GM12878 (cell line): Measurements from ENCODE around the gene AKTIP. TPM values are rescaled to one million over a fixed set of nuclear protein-coding genes. Genes with fewer than 3 reads are reported as not detected.

Experiments
- ATAC-seq: fragments of 200-7000 bp; cut with Tn5 transposase; 3 replicates; pipeline ENCODE4 v1.9.1; 2020; ENCODE audit warnings: mild to moderate bottlenecking, moderate library complexity
- BruUV-seq: library from RNA; stranded (reverse); fragments of 400-500 nt; replicated peaks from 2 replicates; lab custom pipeline; 2021; lab: Mats Ljungman, UMichigan
- CTCF ChIA-PET: fragments of 300-600 bp; sonication (Branson Sonifier 250); formaldehyde crosslinking; extraction: SDS; loops from one replicate; lab custom pipeline; 2021; ENCODE audit warnings: inconsistent platforms; lab: Yijun Ruan, JAX
- POLR2A ChIA-PET: fragments of 350-600 bp; formaldehyde crosslinking; extraction: SDS; loops from one replicate; lab custom pipeline; 2021; ENCODE audit warnings: inconsistent platforms; lab: Charles Lee
- RAD21 ChIA-PET: fragments of 300-600 bp; sonication (Branson Sonifier 250); formaldehyde crosslinking; loops from one replicate; lab custom pipeline; 2023; ENCODE audit warnings: antibody characterized with exemption; ENCODE audit not compliant: unreplicated experiment; lab: Charles Lee
- SMC1A ChIA-PET: fragments of 300-600 bp; sonication (Branson Sonifier 250); formaldehyde crosslinking; loops from one replicate; lab custom pipeline; 2023; ENCODE audit not compliant: unreplicated experiment, uncharacterized antibody; lab: Charles Lee
- DNase-seq: peaks from one replicate; pipeline ENCODE4 v3.0.0-alpha.2; 2011; ENCODE audit warnings: low read depth, low spot score
- FAIRE-seq: peaks from 3 replicates; lab custom pipeline; 2011; peaks lifted over from hg19 to GRCh38; lab: Jason Lieb, UNC
- H2AFZ ChIP-seq: 2 replicates; pipeline ENCODE4 v1.6.0; 2011; ENCODE audit warnings: low read depth, low read length, control low read depth; ENCODE audit not compliant: control insufficient read depth
- H3K27ac ChIP-seq: 2 replicates; pipeline ENCODE4 v1.5.1; 2011; ENCODE audit warnings: control low read depth; ENCODE audit not compliant: control insufficient read depth, insufficient read depth
- H3K27me3 ChIP-seq, 2 experiments: replicated peaks in 1 of 2; 2 replicates each; pipeline versions ENCODE4 v1.6.0 to v1.6.1; 2011; ENCODE audit warnings: low read length in 1 of 2; ENCODE audit not compliant: control insufficient read depth in 2 of 2, insufficient read depth in 2 of 2
- H3K36me3 ChIP-seq, 2 experiments: 2 replicates each; pipeline ENCODE4 v1.5.1; 2011; ENCODE audit warnings: low read length in 1 of 2; ENCODE audit not compliant: control insufficient read depth in 2 of 2, insufficient read depth in 2 of 2
- H3K4me1 ChIP-seq: 2 replicates; pipeline ENCODE4 v1.6.1; 2011; ENCODE audit warnings: mild to moderate bottlenecking, low read length, moderate library complexity, mixed read lengths; ENCODE audit not compliant: control insufficient read depth, insufficient read depth
- H3K4me2 ChIP-seq: 2 replicates; pipeline ENCODE4 v1.6.0; 2011; ENCODE audit warnings: control low read depth; ENCODE audit not compliant: control insufficient read depth, insufficient read depth
- H3K4me3 ChIP-seq: fragments of 200-600 bp; sonication (generic); 2 replicates; pipeline ENCODE4 v1.5.1; 2016
- H3K79me2 ChIP-seq: 2 replicates; pipeline ENCODE4 v1.6.0; 2011; ENCODE audit warnings: low read length; ENCODE audit not compliant: control insufficient read depth, insufficient read depth
- H3K9ac ChIP-seq: 2 replicates; pipeline ENCODE4 v1.8.0; 2011; ENCODE audit warnings: low read length, control low read depth, mixed read lengths; ENCODE audit not compliant: control insufficient read depth, insufficient read depth
- H3K9me3 ChIP-seq: replicated peaks from 3 replicates; pipeline ENCODE4 v1.5.1; 2011; ENCODE audit warnings: mild to moderate bottlenecking, low read length; ENCODE audit not compliant: control insufficient read depth, insufficient read depth
- H4K20me1 ChIP-seq: 2 replicates; pipeline ENCODE4 v1.6.0; 2011; ENCODE audit not compliant: control insufficient read depth, insufficient read depth
- DPF2 ChIP-seq: fragments of 450-650 bp; IDR thresholded peaks from 2 replicates; pipeline ENCODE4 v1.6.1; 2017; ENCODE audit warnings: mild to moderate bottlenecking
- HCFC1 ChIP-seq: fragments of 150-350 bp; IDR thresholded peaks from 2 replicates; pipeline ENCODE4 v1.6.1; 2014; ENCODE audit warnings: low read length
- HDAC6 ChIP-seq: fragments of 200-600 bp; sonication (generic); IDR thresholded peaks from one replicate; pipeline ENCODE4 v1.8.0; 2017; ENCODE audit warnings: antibody characterized with exemption; ENCODE audit not compliant: unreplicated experiment
- HSF1 ChIP-seq: fragments of 150-350 bp; IDR thresholded peaks from 2 replicates; pipeline ENCODE4 v1.6.1; 2014; ENCODE audit warnings: mild to moderate bottlenecking, low read depth, low read length
- NFXL1 ChIP-seq: fragments of 450-650 bp; IDR thresholded peaks from 2 replicates; pipeline ENCODE4 v1.6.1; 2017; ENCODE audit warnings: antibody characterized with exemption, mild to moderate bottlenecking, borderline replicate concordance
- SMAD5 ChIP-seq: IDR thresholded peaks from 2 replicates; pipeline ENCODE4 v1.6.1; 2016; ENCODE audit warnings: antibody characterized with exemption, low read depth
- YBX1 ChIP-seq: fragments of 450-650 bp; IDR thresholded peaks from 2 replicates; pipeline ENCODE4 v1.6.1; 2016; ENCODE audit warnings: antibody characterized with exemption
- WGBS: methylation state at CpG from one replicate; pipeline ENCODE4 v1.1.6; 2016; ENCODE audit warnings: low lambda C conversion rate; ENCODE audit not compliant: insufficient replicate concordance, insufficient coverage; ENCODE audit errors: missing lambda C conversion rate; 5-methylcytosine and 5-hydroxymethylcytosine counted together
- in situ Hi-C: fragments of 300-500 bp; cut with MboI; formaldehyde crosslinking; loops from 9 replicates; pipeline ENCODE4 v1.14.3; 2018; ENCODE audit warnings: mixed read lengths
- intact Hi-C: fragments of 100-400 bp; cut with micrococcal nuclease; formaldehyde crosslinking; loops from one replicate; pipeline ENCODE4 v1.14.2; 2022; ENCODE audit not compliant: unreplicated experiment
- polyA plus RNA-seq, 11 experiments: library from polyadenylated mRNA; depleted of rRNA in 4 of 11; unstranded in 6 of 11; stranded (reverse) in 5 of 11; fragments of >200 nt; fragmentation: Nextera tagmentation in 4 of 11; fragmentation: Illumina TruSeq in 1 of 11; extraction: Ambion mirVana in 4 of 11; extraction: Trizol in 1 of 11; gene quantifications; 1 replicate in 1 of 11; 2 replicates in 10 of 11; pipeline versions ENCODE4 v1.2.1 to v1.2.3, GENCODE V29; 2011 to 2016; ENCODE audit warnings: inconsistent platforms in 2 of 11, missing spikeins in 2 of 11, low read depth in 1 of 11
- total RNA-seq, 4 experiments: library from RNA; depleted of rRNA in 3 of 4; stranded (reverse); fragments of >200 nt in 3 of 4; fragmentation: Illumina TruSeq in 1 of 4; extraction: Trizol in 1 of 4; gene quantifications; 2 replicates each; pipeline versions ENCODE4 v1.2.1 to v1.2.3, GENCODE V29; 2013 to 2021
- TF ChIP-seq, protein P1 (sequence below): IDR thresholded peaks from 2 replicates; pipeline ENCODE4 v1.6.1; 2012; ENCODE audit warnings: mild to moderate bottlenecking, low read depth, low read length

The AKTIP gene
- total and polyA plus RNA-seq, 10 of the 15 experiments (the other 5 are each of a cell fraction or from before 2014, with no cell fraction given) = 11.4 to 22.9 (median 13.6) TPM

GRCh38 chr16:53486230-53486629 is 16.8 kb downstream of the AKTIP start (continued):
- TF ChIP-seq, protein P1, sequence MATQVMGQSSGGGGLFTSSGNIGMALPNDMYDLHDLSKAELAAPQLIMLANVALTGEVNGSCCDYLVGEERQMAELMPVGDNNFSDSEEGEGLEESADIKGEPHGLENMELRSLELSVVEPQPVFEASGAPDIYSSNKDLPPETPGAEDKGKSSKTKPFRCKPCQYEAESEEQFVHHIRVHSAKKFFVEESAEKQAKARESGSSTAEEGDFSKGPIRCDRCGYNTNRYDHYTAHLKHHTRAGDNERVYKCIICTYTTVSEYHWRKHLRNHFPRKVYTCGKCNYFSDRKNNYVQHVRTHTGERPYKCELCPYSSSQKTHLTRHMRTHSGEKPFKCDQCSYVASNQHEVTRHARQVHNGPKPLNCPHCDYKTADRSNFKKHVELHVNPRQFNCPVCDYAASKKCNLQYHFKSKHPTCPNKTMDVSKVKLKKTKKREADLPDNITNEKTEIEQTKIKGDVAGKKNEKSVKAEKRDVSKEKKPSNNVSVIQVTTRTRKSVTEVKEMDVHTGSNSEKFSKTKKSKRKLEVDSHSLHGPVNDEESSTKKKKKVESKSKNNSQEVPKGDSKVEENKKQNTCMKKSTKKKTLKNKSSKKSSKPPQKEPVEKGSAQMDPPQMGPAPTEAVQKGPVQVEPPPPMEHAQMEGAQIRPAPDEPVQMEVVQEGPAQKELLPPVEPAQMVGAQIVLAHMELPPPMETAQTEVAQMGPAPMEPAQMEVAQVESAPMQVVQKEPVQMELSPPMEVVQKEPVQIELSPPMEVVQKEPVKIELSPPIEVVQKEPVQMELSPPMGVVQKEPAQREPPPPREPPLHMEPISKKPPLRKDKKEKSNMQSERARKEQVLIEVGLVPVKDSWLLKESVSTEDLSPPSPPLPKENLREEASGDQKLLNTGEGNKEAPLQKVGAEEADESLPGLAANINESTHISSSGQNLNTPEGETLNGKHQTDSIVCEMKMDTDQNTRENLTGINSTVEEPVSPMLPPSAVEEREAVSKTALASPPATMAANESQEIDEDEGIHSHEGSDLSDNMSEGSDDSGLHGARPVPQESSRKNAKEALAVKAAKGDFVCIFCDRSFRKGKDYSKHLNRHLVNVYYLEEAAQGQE = no peak
- no peak for TF ChIP-seq HSF1
- TF ChIP-seq HDAC6 = no peak
- no peak for TF ChIP-seq YBX1
- no peak for TF ChIP-seq NFXL1
- TF ChIP-seq SMAD5 = no peak

- Histone ChIP-seq H3K4me3 (no peak overlapping the region), H3K4me2 (no peak overlapping the region), H3K9me3 (no peaks in the 10 kb centered on the region; the same call in 2 of the 3 replicates), H2AFZ (no peak overlapping the region), H3K36me3 (peaks cover 5 to 32% of the 10 kb centered on the region in 2 experiments), H4K20me1 (no peaks in the 10 kb centered on the region), H3K4me1 (no peaks in the 10 kb centered on the region), H3K27ac (no peak overlapping the region), H3K27me3 (no peaks in the 10 kb centered on the region), H3K9ac (no peak overlapping the region), H3K79me2 (no peaks in the 10 kb centered on the region)
- SMC1A ChIA-PET = interaction anchor here (1.1 kb wide), 1 partner anchor 20 kb away, joined by 3 read pairs; no protein-coding TSS in a partner anchor
- TF ChIP-seq HCFC1 = no peak
- no peak for TF ChIP-seq DPF2
- FAIRE-seq (no peak), ATAC-seq (no peak), DNase-seq (no peak)
- POLR2A ChIA-PET = no interaction called here
- intact Hi-C loops (no loop called here), in situ Hi-C loops (no loop called here)
- RAD21 ChIA-PET = no interaction called here
- WGBS = 91% methylated on average over 2 of the region's 2 CpGs
- no TSS peak for BruUV-seq
- CTCF ChIA-PET = no interaction called here
Measured at GRCh38 chr16:53484542-53484941, 18.5 kb downstream of the AKTIP start.
